MCF 10A (cell line): Measurements from ENCODE around the gene TTC21B. TPM values are rescaled to one million over a fixed set of nuclear protein-coding genes. Genes with fewer than 3 reads are reported as not detected.

ENCODE experiments used
- BruUV-seq: library from RNA; stranded (reverse); fragments of 400-500 nt; replicated peaks from 2 replicates; lab custom pipeline; 2021; lab: Mats Ljungman, UMichigan
- CTCF ChIA-PET: fragments of 300-600 bp; sonication (Branson Sonifier 250); formaldehyde crosslinking; extraction: SDS; loops from one replicate; lab custom pipeline; 2021; ENCODE audit warnings: antibody characterized with exemption, inconsistent platforms; lab: Yijun Ruan, JAX
- POLR2A ChIA-PET: fragments of 300-600, 350-650 bp; sonication (Branson Sonifier 250); formaldehyde crosslinking; extraction: SDS; loops from one replicate; lab custom pipeline; 2020; ENCODE audit warnings: antibody characterized with exemption, inconsistent platforms; lab: Yijun Ruan, JAX
- DNase-seq: peaks from one replicate; pipeline ENCODE4 v3.0.0-alpha.2; 2018; ENCODE audit not compliant: unreplicated experiment
- H3K27ac Mint-ChIP-seq: one replicate; pipeline ENCODE4 v1.8.0; 2022; ENCODE audit warnings: mild to moderate bottlenecking, low read depth, mixed read lengths; ENCODE audit not compliant: unreplicated experiment
- H3K27me3 Mint-ChIP-seq: one replicate; pipeline ENCODE4 v1.8.0; 2022; ENCODE audit warnings: mixed read lengths; ENCODE audit not compliant: insufficient read depth, unreplicated experiment
- H3K36me3 Mint-ChIP-seq: one replicate; pipeline ENCODE4 v1.8.0; 2022; ENCODE audit warnings: mild to moderate bottlenecking, moderate library complexity, mixed read lengths; ENCODE audit not compliant: insufficient read depth, unreplicated experiment
- H3K4me1 Mint-ChIP-seq: one replicate; pipeline ENCODE4 v1.8.0; 2022; ENCODE audit warnings: mixed read lengths; ENCODE audit not compliant: insufficient read depth, unreplicated experiment
- H3K4me3 Mint-ChIP-seq: one replicate; pipeline ENCODE4 v1.8.0; 2022; ENCODE audit warnings: mild to moderate bottlenecking, moderate library complexity, mixed read lengths; ENCODE audit not compliant: unreplicated experiment
- H3K9me3 Mint-ChIP-seq: one replicate; pipeline ENCODE4 v1.8.0; 2022; ENCODE audit warnings: mixed read lengths; ENCODE audit not compliant: unreplicated experiment
- intact Hi-C: fragments of 100-400 bp; cut with micrococcal nuclease; formaldehyde crosslinking; loops from 2 replicates; pipeline ENCODE4 v1.14.1; 2022
- total RNA-seq: library from RNA; stranded (reverse); gene quantifications from 2 replicates; pipeline ENCODE4 v1.2.3, GENCODE V29; 2022
- TF ChIP-seq, protein P1 (sequence below): fragments of 200-600 bp; IDR thresholded peaks from one replicate; pipeline ENCODE4 v1.8.0; 2022; ENCODE audit warnings: antibody characterized with exemption, mild to moderate bottlenecking; ENCODE audit not compliant: unreplicated experiment

TTC21B gene
- total RNA-seq, 1 experiment from 2014 or later, result 9.8 TPM

GRCh38 chr2:165913636-165914035, 39.9 kb downstream of the TTC21B start:
- no peak overlapping the region for H3K4me3 Mint-ChIP-seq
- BruUV-seq, result no TSS peak
- no peaks in the 10 kb centered on the region for H3K9me3 Mint-ChIP-seq
- no peak for DNase-seq
- H3K27me3 Mint-ChIP-seq, result no peaks in the 10 kb centered on the region
- ChIA-PET CTCF (interaction anchor here (1.2 kb wide), 1 partner anchor 243 kb away, joined by 3 read pairs; no protein-coding TSS in a partner anchor), POLR2A (no interaction called here)
- H3K36me3 Mint-ChIP-seq, result peaks cover 22% of the 10 kb centered on the region
- TF ChIP-seq, protein P1, sequence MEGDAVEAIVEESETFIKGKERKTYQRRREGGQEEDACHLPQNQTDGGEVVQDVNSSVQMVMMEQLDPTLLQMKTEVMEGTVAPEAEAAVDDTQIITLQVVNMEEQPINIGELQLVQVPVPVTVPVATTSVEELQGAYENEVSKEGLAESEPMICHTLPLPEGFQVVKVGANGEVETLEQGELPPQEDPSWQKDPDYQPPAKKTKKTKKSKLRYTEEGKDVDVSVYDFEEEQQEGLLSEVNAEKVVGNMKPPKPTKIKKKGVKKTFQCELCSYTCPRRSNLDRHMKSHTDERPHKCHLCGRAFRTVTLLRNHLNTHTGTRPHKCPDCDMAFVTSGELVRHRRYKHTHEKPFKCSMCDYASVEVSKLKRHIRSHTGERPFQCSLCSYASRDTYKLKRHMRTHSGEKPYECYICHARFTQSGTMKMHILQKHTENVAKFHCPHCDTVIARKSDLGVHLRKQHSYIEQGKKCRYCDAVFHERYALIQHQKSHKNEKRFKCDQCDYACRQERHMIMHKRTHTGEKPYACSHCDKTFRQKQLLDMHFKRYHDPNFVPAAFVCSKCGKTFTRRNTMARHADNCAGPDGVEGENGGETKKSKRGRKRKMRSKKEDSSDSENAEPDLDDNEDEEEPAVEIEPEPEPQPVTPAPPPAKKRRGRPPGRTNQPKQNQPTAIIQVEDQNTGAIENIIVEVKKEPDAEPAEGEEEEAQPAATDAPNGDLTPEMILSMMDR, result no peak
- no peak overlapping the region for H3K27ac Mint-ChIP-seq
- H3K4me1 Mint-ChIP-seq, result no peaks in the 10 kb centered on the region
- intact Hi-C loops, result no loop called here

DNA sequence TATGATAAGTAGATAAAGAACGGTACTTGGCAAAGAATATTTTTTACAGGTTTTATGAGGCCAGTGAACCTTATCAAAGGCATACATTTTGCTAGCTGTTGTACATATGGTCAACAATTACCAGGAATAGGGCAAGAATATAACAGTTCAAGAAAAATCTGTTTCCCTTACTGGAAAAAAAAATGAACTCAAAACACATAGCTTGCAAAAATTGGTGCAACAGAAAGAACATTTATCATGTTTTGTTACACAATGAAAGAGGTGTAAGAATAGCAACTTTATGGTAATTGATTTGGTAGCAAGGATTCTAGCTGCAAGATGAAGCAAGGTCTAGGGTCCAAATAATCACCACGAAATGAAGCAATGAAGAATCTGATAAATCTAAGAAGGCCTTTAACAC, 41.6 kb downstream of the TTC21B start:
- DNase-seq, result no peak
- H3K9me3 Mint-ChIP-seq, result no peaks in the 10 kb centered on the region
- H3K4me3 Mint-ChIP-seq, result no peak overlapping the region
- ChIA-PET POLR2A (no interaction called here), CTCF (interaction anchor here (0.7 to 1.5 kb wide), 2 partner anchors 27 to 37 kb away, joined by 3 read pairs; no protein-coding TSS in a partner anchor)
- no peak overlapping the region for H3K27ac Mint-ChIP-seq
- peaks cover 19% of the 10 kb centered on the region for H3K36me3 Mint-ChIP-seq
- TF ChIP-seq, protein P1, result no peak
- no peaks in the 10 kb centered on the region for H3K4me1 Mint-ChIP-seq
- no TSS peak for BruUV-seq
- no peaks in the 10 kb centered on the region for H3K27me3 Mint-ChIP-seq
- intact Hi-C loops, result no loop called here

DNA sequence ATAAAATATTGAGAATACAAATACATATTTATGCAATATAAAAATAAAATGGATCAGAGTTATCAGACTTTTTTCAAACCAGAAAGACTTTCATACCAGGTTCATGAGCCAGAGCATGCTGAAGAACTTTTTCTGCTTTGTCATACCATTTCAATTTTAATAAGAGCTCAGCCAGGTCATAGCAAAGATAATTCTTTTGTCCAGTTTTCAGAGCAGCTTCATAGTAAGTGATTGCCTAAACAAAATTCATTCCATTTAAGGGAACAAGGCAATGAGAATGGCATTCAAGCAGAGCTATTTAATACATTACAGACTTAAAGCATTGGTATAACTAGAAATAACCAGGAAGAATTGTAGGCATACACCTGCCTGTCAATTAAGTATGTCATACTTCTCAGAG, 42.3 kb downstream of the TTC21B start:
- BruUV-seq, result no TSS peak
- no peaks in the 10 kb centered on the region for H3K27me3 Mint-ChIP-seq
- ChIA-PET CTCF (interaction anchor here (0.7 to 1.5 kb wide), 3 partner anchors 26 to 37 kb away, joined by 3 read pairs; no protein-coding TSS in a partner anchor), POLR2A (no interaction called here)
- intact Hi-C loops, result no loop called here
- H3K36me3 Mint-ChIP-seq, result peaks cover 24% of the 10 kb centered on the region
- no peaks in the 10 kb centered on the region for H3K4me1 Mint-ChIP-seq
- H3K27ac Mint-ChIP-seq, result no peak overlapping the region
- H3K4me3 Mint-ChIP-seq, result no peak overlapping the region
- DNase-seq, result no peak
- TF ChIP-seq, protein P1, result no peak
- H3K9me3 Mint-ChIP-seq, result no peaks in the 10 kb centered on the region

DNA sequence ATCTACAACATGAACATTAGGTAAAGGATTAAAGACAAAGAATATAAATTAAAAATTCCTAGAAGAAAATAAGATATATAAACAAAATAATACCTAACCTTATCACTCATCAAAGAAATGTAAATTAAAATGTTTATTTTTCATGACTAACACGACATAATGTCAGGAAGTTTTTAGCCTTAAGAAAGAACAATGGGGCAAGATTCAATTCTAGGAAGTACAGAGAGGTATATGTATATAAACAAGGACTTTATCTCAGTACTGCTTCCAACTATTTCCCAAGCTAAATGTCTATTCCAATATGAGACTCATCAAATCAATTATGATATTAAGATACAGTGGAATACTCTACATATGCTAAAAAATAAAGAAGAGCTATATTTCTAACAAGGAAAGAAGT, 44.1 kb downstream of the TTC21B start:
- H3K36me3 Mint-ChIP-seq, result peaks cover 20% of the 10 kb centered on the region
- no TSS peak for BruUV-seq
- POLR2A ChIA-PET, result interaction anchor here (0.7 kb wide), 1 partner anchor 11 kb away, joined by 3 read pairs; no protein-coding TSS in a partner anchor
- H3K4me3 Mint-ChIP-seq, result no peak overlapping the region
- peak overlapping the region; percentile 64 for H3K27ac Mint-ChIP-seq
- TF ChIP-seq, protein P1, result no peak
- DNase-seq, result no peak
- H3K9me3 Mint-ChIP-seq, result no peaks in the 10 kb centered on the region
- H3K27me3 Mint-ChIP-seq, result no peaks in the 10 kb centered on the region
- intact Hi-C loops, result no loop called here
- CTCF ChIA-PET, result no interaction called here
- peaks cover 10% of the 10 kb centered on the region for H3K4me1 Mint-ChIP-seq
